H1 (cell line): ENCODE measurements around the gene MSI2.

Experiments used
- BRCA1 ChIP-seq: IDR thresholded peaks from 2 replicates; pipeline ENCODE4 v1.6.1; 2012; ENCODE audit warnings: low read depth, low read length, improper control_type of control experiment
- EZH2 ChIP-seq: fragments of 200-600 bp; sonication (generic); IDR thresholded peaks from 2 replicates; pipeline ENCODE4 v1.7.1; 2012; ENCODE audit warnings: low read depth, mild to moderate bottlenecking, moderate library complexity, low read length, inconsistent platforms; ENCODE audit not compliant: severe bottlenecking
- POLR2A ChIP-seq, 2 experiments: IDR thresholded peaks; 1 replicate in 1 of 2; 2 replicates in 1 of 2; pipeline ENCODE4 v1.6.1; 2011; ENCODE audit warnings: low read depth in 2 of 2, low read length in 2 of 2, mild to moderate bottlenecking in 2 of 2; ENCODE audit errors: control extremely low read depth in 1 of 2
- RAD21 ChIP-seq, 2 experiments: IDR thresholded peaks in 1 of 2; conservative IDR thresholded peaks in 1 of 2; 2 replicates each; pipeline ENCODE4 v1.6.1; 2011; ENCODE audit warnings: low read depth in 2 of 2, low read length in 2 of 2, improper control_type of control experiment in 1 of 2, inconsistent platforms in 1 of 2, mild to moderate bottlenecking in 1 of 2, moderate library complexity in 1 of 2
- SAP30 ChIP-seq: fragments of 300-600 bp; sonication (generic); IDR thresholded peaks from 2 replicates; pipeline ENCODE4 v1.7.1; 2012; ENCODE audit warnings: low read length, moderate library complexity, mild to moderate bottlenecking, inconsistent platforms; ENCODE audit not compliant: insufficient read depth, insufficient replicate concordance
- SIN3A ChIP-seq, 2 experiments: IDR thresholded peaks in 1 of 2; conservative IDR thresholded peaks in 1 of 2; 2 replicates each; pipeline ENCODE4 v1.6.1; 2011 to 2012; ENCODE audit warnings: low read length in 2 of 2, improper control_type of control experiment in 1 of 2, low read depth in 1 of 2, mild to moderate bottlenecking in 1 of 2
- SP1 ChIP-seq: IDR thresholded peaks from 2 replicates; pipeline ENCODE4 v1.6.1; 2011; ENCODE audit warnings: low read depth, low read length
- TF ChIP-seq, protein P1 (sequence below), 3 experiments: IDR thresholded peaks; 1 replicate in 2 of 3; 2 replicates in 1 of 3; pipeline versions ENCODE4 v1.5.1 to v1.6.1; 2011; ENCODE audit warnings: low read length in 3 of 3, mild to moderate bottlenecking in 3 of 3, inconsistent platforms in 2 of 3, low read depth in 1 of 3, moderate library complexity in 1 of 3; ENCODE audit not compliant: insufficient read depth in 1 of 3; ENCODE audit errors: control extremely low read depth in 1 of 3
- TF ChIP-seq, protein P2 (sequence below): IDR thresholded peaks from 2 replicates; pipeline ENCODE4 v1.6.1; 2012; ENCODE audit warnings: inconsistent platforms
- TF ChIP-seq, protein P3 (sequence below): IDR thresholded peaks from 2 replicates; pipeline ENCODE4 v1.6.1; 2012; ENCODE audit warnings: low read length, inconsistent platforms

DNA sequence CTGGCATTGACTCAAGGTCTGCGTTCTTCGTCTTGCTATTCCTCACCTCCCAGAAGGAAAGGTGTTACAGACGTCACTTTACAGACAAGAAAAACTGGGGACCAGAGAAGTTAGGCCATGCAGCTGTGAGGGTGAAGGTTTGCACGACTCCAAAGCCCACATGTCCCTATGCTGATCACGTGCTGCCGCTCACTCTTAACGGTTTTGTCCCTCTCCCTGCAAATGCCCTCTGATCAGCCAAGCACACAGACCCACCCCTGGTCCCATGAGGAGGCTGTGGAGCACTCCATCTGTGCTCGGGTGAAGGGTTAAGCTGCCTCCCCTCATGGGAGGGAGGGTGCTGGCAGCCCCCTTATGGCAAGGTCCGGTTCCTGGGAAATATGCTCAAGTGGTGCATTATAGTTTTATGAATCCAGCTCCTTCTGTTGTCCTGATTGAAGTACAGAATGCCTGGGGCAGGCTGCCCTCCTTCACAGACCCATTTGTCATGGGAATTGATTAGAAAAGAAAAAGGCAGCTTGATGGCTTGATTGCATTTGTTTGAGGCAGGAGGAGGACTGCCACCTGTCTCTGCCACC lies 470.0 kb downstream of the MSI2 start:
- TF ChIP-seq RAD21 (IDR thresholded peaks at IDR 0.05 in 1 of 2, conservative IDR thresholded peaks at IDR 0.05 in 1 of 2; ENCODE audit: low read depth in 2 of 2, low read length in 2 of 2) = no peak
- TF ChIP-seq POLR2A (IDR thresholded peaks at IDR 0.05; ENCODE audit: control extremely low read depth in 1 of 2, low read depth in 2 of 2, low read length in 2 of 2) = no peak
- no peak for TF ChIP-seq BRCA1
- TF ChIP-seq EZH2 = no peak
- TF ChIP-seq, protein P1, sequence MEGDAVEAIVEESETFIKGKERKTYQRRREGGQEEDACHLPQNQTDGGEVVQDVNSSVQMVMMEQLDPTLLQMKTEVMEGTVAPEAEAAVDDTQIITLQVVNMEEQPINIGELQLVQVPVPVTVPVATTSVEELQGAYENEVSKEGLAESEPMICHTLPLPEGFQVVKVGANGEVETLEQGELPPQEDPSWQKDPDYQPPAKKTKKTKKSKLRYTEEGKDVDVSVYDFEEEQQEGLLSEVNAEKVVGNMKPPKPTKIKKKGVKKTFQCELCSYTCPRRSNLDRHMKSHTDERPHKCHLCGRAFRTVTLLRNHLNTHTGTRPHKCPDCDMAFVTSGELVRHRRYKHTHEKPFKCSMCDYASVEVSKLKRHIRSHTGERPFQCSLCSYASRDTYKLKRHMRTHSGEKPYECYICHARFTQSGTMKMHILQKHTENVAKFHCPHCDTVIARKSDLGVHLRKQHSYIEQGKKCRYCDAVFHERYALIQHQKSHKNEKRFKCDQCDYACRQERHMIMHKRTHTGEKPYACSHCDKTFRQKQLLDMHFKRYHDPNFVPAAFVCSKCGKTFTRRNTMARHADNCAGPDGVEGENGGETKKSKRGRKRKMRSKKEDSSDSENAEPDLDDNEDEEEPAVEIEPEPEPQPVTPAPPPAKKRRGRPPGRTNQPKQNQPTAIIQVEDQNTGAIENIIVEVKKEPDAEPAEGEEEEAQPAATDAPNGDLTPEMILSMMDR (IDR thresholded peaks at IDR 0.05; ENCODE audit: control extremely low read depth in 1 of 3, insufficient read depth in 1 of 3, low read depth in 1 of 3, low read length in 3 of 3) = no peak
- TF ChIP-seq SP1 = no peak
- TF ChIP-seq, protein P2, sequence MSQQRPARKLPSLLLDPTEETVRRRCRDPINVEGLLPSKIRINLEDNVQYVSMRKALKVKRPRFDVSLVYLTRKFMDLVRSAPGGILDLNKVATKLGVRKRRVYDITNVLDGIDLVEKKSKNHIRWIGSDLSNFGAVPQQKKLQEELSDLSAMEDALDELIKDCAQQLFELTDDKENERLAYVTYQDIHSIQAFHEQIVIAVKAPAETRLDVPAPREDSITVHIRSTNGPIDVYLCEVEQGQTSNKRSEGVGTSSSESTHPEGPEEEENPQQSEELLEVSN = no peak
- TF ChIP-seq, protein P3, sequence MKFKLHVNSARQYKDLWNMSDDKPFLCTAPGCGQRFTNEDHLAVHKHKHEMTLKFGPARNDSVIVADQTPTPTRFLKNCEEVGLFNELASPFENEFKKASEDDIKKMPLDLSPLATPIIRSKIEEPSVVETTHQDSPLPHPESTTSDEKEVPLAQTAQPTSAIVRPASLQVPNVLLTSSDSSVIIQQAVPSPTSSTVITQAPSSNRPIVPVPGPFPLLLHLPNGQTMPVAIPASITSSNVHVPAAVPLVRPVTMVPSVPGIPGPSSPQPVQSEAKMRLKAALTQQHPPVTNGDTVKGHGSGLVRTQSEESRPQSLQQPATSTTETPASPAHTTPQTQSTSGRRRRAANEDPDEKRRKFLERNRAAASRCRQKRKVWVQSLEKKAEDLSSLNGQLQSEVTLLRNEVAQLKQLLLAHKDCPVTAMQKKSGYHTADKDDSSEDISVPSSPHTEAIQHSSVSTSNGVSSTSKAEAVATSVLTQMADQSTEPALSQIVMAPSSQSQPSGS = no peak
- TF ChIP-seq SIN3A (conservative IDR thresholded peaks at IDR 0.05 in 1 of 2, IDR thresholded peaks at IDR 0.05 in 1 of 2; ENCODE audit: low read depth in 1 of 2, low read length in 2 of 2) = no peak
- no peak for TF ChIP-seq SAP30
